ENCODE measurements around the gene SCARB2. TPM values are rescaled to one million over a fixed set of nuclear protein-coding genes. Genes with fewer than 3 reads are reported as not detected.
"Not testable (repeated sequence)": the region's sequence is repeated elsewhere in the genome, so short reads cannot be mapped to it uniquely, and the experiment has no call there.

SCARB2 gene
- total RNA-seq (2014; rRNA removed; shearing (Covaris generic)): 133 and 137 TPM in 2 replicates
- 64.7 and 93.0 TPM in 2 replicates for polyA plus RNA-seq (2014; cell fraction: nucleus; rRNA removed)

GRCh38 chr4:76213415-76214176 is at the start of gene SCARB2:
SCARB2 (minus strand) TSS chr4:76213824; CDS start chr4:76213543, 281 bp downstream.
- DNase-seq (ENCODE audit: extremely low read depth, low read depth): peak; percentile 66

GRCh38 chr4:76260571-76260970 is 46.9 kb upstream of the SCARB2 start:
- DNase-seq (ENCODE audit: extremely low read depth, low read depth): no peak

- no peak for DNase-seq (ENCODE audit: extremely low read depth, low read depth)
These were observed 44.2 kb upstream of the SCARB2 start for GRCh38 chr4:76257824-76258223.

- DNase-seq (ENCODE audit: extremely low read depth, low read depth): no peak
These were observed 43.3 kb upstream of the SCARB2 start for GRCh38 chr4:76256968-76257367.

GRCh38 chr4:76256032-76256431 is 42.4 kb upstream of the SCARB2 start:
- DNase-seq (ENCODE audit: extremely low read depth, low read depth): no peak

- DNase-seq (ENCODE audit: extremely low read depth, low read depth): no peak
These were observed 39.9 kb upstream of the SCARB2 start for GRCh38 chr4:76253511-76253910.

- DNase-seq (ENCODE audit: extremely low read depth, low read depth): no peak
These were observed 38.6 kb upstream of the SCARB2 start for GRCh38 chr4:76252271-76252653.

GRCh38 chr4:76251441-76252270 is 38.0 kb upstream of the SCARB2 start, which contains the start of gene FAM47E:
FAM47E (plus strand) TSS chr4:76251721; CDS start chr4:76251747, 26 bp downstream.
- peak; percentile 39 for DNase-seq (ENCODE audit: extremely low read depth, low read depth)

- no peak for DNase-seq (ENCODE audit: extremely low read depth, low read depth)
These were observed 37.3 kb upstream of the SCARB2 start for GRCh38 chr4:76250962-76251361.

GRCh38 chr4:76246852-76247251 is 33.2 kb upstream of the SCARB2 start:
- DNase-seq (ENCODE audit: extremely low read depth, low read depth): no peak

- DNase-seq (ENCODE audit: extremely low read depth, low read depth): no peak
These were observed 32.4 kb upstream of the SCARB2 start for GRCh38 chr4:76246025-76246424.

- not testable (repeated sequence) for DNase-seq (ENCODE audit: extremely low read depth, low read depth)
These were observed 30.3 kb upstream of the SCARB2 start for GRCh38 chr4:76243877-76244276.

- no peak for DNase-seq (ENCODE audit: extremely low read depth, low read depth)
These were observed 26.6 kb upstream of the SCARB2 start for GRCh38 chr4:76240236-76240635.

- DNase-seq (ENCODE audit: extremely low read depth, low read depth): no peak
These were observed 25.1 kb upstream of the SCARB2 start for GRCh38 chr4:76238701-76239100.

- DNase-seq (ENCODE audit: extremely low read depth, low read depth): no peak
These were observed 24.6 kb upstream of the SCARB2 start for GRCh38 chr4:76238236-76238635.

GRCh38 chr4:76235915-76236314 is 22.3 kb upstream of the SCARB2 start:
- DNase-seq (ENCODE audit: extremely low read depth, low read depth): no peak

GRCh38 chr4:76235407-76235806 is 21.8 kb upstream of the SCARB2 start:
- no peak for DNase-seq (ENCODE audit: extremely low read depth, low read depth)

- DNase-seq (ENCODE audit: extremely low read depth, low read depth): no peak
These were observed 21.0 kb upstream of the SCARB2 start for GRCh38 chr4:76234679-76235044.

GRCh38 chr4:76233967-76234678 is 20.5 kb upstream of the SCARB2 start:
- DNase-seq (ENCODE audit: extremely low read depth, low read depth): no peak

GRCh38 chr4:76233529-76233928 is 19.9 kb upstream of the SCARB2 start:
- no peak for DNase-seq (ENCODE audit: extremely low read depth, low read depth)

GRCh38 chr4:76233083-76233482 is 19.5 kb upstream of the SCARB2 start:
- DNase-seq (ENCODE audit: extremely low read depth, low read depth): no peak
